Activated CD8-positive, alpha-beta memory T cell treated with anti-CD3 and anti-CD28 coated beads for 48 hours (primary cell): ENCODE data around the gene SLC25A13.
"Not testable (repeated sequence)": the region's sequence is repeated elsewhere in the genome, so short reads cannot be mapped to it uniquely, and the experiment has no call there.

ENCODE experiments used
- DNase-seq, 3 experiments: peaks; one replicate each; pipeline ENCODE4 v3.0.0-alpha.2; 2020; ENCODE audit warnings: low read depth in 2 of 3, low spot score in 2 of 3

Gene SLC25A13

GRCh38 chr7:96326752-96327151, 4.9 kb upstream of the SLC25A13 start:
- not testable (repeated sequence) for DNase-seq

- no peak for DNase-seq
Observed at GRCh38 chr7:96322847-96323461, 1.1 kb upstream of the SLC25A13 start.

- DNase-seq = no peak
Observed at GRCh38 chr7:96322373-96322695, 436 bp upstream of the SLC25A13 start.

- peak in 1 of 3 experiments; percentile 39 for DNase-seq
Observed at GRCh38 chr7:96321031-96321657, 754 bp downstream of the SLC25A13 start.

GRCh38 chr7:96320442-96320841, 1.5 kb downstream of the SLC25A13 start:
- no peak for DNase-seq

- DNase-seq = no peak
Observed at GRCh38 chr7:96319439-96319838, 2.5 kb downstream of the SLC25A13 start.

- no peak for DNase-seq
Observed at GRCh38 chr7:96316949-96317348, 4.9 kb downstream of the SLC25A13 start.

- no peak for DNase-seq
Observed at GRCh38 chr7:96315125-96315512, 6.8 kb downstream of the SLC25A13 start.

GRCh38 chr7:96314402-96315124, 7.3 kb downstream of the SLC25A13 start:
- no peak for DNase-seq

GRCh38 chr7:96313940-96314339, 8.0 kb downstream of the SLC25A13 start:
- no peak for DNase-seq

- DNase-seq = no peak
Observed at GRCh38 chr7:96312502-96312901, 9.4 kb downstream of the SLC25A13 start.

- no peak for DNase-seq
Observed at GRCh38 chr7:96311967-96312366, 9.9 kb downstream of the SLC25A13 start.

GRCh38 chr7:96310110-96310509, 11.8 kb downstream of the SLC25A13 start:
- DNase-seq = no peak

- DNase-seq = no peak
Observed at GRCh38 chr7:96308950-96309263, 13.0 kb downstream of the SLC25A13 start.

GRCh38 chr7:96308253-96308949, 13.5 kb downstream of the SLC25A13 start:
- DNase-seq = no peak

- no peak for DNase-seq
Observed at GRCh38 chr7:96306385-96307125, 15.3 kb downstream of the SLC25A13 start.

- no peak for DNase-seq
Observed at GRCh38 chr7:96305915-96306314, 16.0 kb downstream of the SLC25A13 start.

GRCh38 chr7:96304573-96304972, 17.3 kb downstream of the SLC25A13 start:
- DNase-seq = no peak

GRCh38 chr7:96303686-96304443, 18.0 kb downstream of the SLC25A13 start:
- DNase-seq = no peak

- DNase-seq = no peak
Observed at GRCh38 chr7:96303105-96303685, 18.7 kb downstream of the SLC25A13 start.
